ENCODE measurements around the gene GPD1L.

Gene GPD1L

GRCh38 chr3:32157600-32158264 is 51.3 kb downstream of the GPD1L start:
- Histone ChIP-seq H3K4me3 (ENCODE audit: low read depth, low read length) (no peak overlapping the region), H3K9me3 (ENCODE audit: control insufficient read depth, insufficient read depth, low read depth, low read length) (no peaks in the 10 kb centered on the region), H3K4me1 (ENCODE audit: control insufficient read depth, insufficient read depth, low read length) (no peaks in the 10 kb centered on the region), H3K27ac (ENCODE audit: extremely low read depth, low read depth, low read length) (no peak overlapping the region), H3K36me3 (ENCODE audit: control insufficient read depth in 2 of 2, insufficient read depth in 1 of 2, low read length in 2 of 2) (peaks cover 0 to 5% of the 10 kb centered on the region in 2 experiments; a peak in 2 of 3 replicates)
- TF ChIP-seq PBX3 (CRISPR knock-in tag; IDR thresholded peaks at IDR 0.05) (no peak), ZNF626 (tag by site-specific recombination; IDR thresholded peaks at IDR 0.05) (no peak), ZNF138 (tag by site-specific recombination; IDR thresholded peaks at IDR 0.05; ENCODE audit: borderline replicate concordance) (no peak), ZNF146 (tag by site-specific recombination; IDR thresholded peaks at IDR 0.05) (no peak), ZNF791 (tag by site-specific recombination; IDR thresholded peaks at IDR 0.05) (no peak), IKZF3 (tag by site-specific recombination; IDR thresholded peaks at IDR 0.05) (no peak), HIC1 (tag by site-specific recombination; IDR thresholded peaks at IDR 0.05) (no peak), ELK4 (IDR thresholded peaks at IDR 0.05; ENCODE audit: borderline replicate concordance, low read depth, low read length) (no peak), GLIS1 (tag by site-specific recombination; IDR thresholded peaks at IDR 0.05) (no peak), WT1 (tag by site-specific recombination; IDR thresholded peaks at IDR 0.05) (no peak), ZNF214 (tag by site-specific recombination; IDR thresholded peaks at IDR 0.05; ENCODE audit: borderline replicate concordance) (no peak), EGR2 (tag by site-specific recombination; IDR thresholded peaks at IDR 0.05; ENCODE audit: low read depth) (no peak), ZSCAN5A (tag by site-specific recombination; IDR thresholded peaks at IDR 0.05) (no peak), ZNF629 (tag by site-specific recombination; IDR thresholded peaks at IDR 0.05) (no peak)
- ChIA-PET CTCF (no interaction called here), POLR2A (no interaction called here)

GRCh38 chr3:32160706-32161214 is 54.3 kb downstream of the GPD1L start:
- no peak overlapping the region for H3K27ac ChIP-seq (ENCODE audit: extremely low read depth, low read depth, low read length)
- POLR2A ChIA-PET, result no interaction called here
- H3K36me3 ChIP-seq (ENCODE audit: control insufficient read depth in 2 of 2, insufficient read depth in 1 of 2, low read length in 2 of 2), result peaks cover 0 to 16% of the 10 kb centered on the region in 2 experiments; a peak in 2 of 3 replicates
- H3K4me1 ChIP-seq (ENCODE audit: control insufficient read depth, insufficient read depth, low read length), result no peaks in the 10 kb centered on the region
- H3K4me3 ChIP-seq (ENCODE audit: low read depth, low read length), result no peak overlapping the region
- H3K9me3 ChIP-seq (ENCODE audit: control insufficient read depth, insufficient read depth, low read depth, low read length), result no peaks in the 10 kb centered on the region
- TF ChIP-seq ZNF280D (tag by site-specific recombination; IDR thresholded peaks at IDR 0.05) (no peak), ZNF26 (tag by site-specific recombination; IDR thresholded peaks at IDR 0.05) (no peak), OSR2 (tag by site-specific recombination; IDR thresholded peaks at IDR 0.05) (no peak), ZBTB48 (tag by site-specific recombination; IDR thresholded peaks at IDR 0.05) (no peak), ZNF350 (tag by site-specific recombination; IDR thresholded peaks at IDR 0.05) (no peak)
- CTCF ChIA-PET, result interaction anchor here (1.4 kb wide), 1 partner anchor 15 kb away, joined by 6 read pairs; no protein-coding TSS in a partner anchor
